ENCODE measurements around the gene WBP1L. TPM values are rescaled to one million over a fixed set of nuclear protein-coding genes. Genes with fewer than 3 reads are reported as not detected.

WBP1L gene
- polyA plus RNA-seq, 1 donor from 2014 or later = 20.8 TPM

- H2AFZ ChIP-seq (ENCODE audit: low read depth, low read length) = no peak overlapping the region
- H3K4me2 ChIP-seq (ENCODE audit: low read length) = no peak overlapping the region
- no peak overlapping the region for H3K4me3 ChIP-seq (ENCODE audit: low read length)
- no peak for TF ChIP-seq MXI1 (conservative IDR thresholded peaks at IDR 0.05; ENCODE audit: poor library complexity, severe bottlenecking)
- TF ChIP-seq, protein P1, sequence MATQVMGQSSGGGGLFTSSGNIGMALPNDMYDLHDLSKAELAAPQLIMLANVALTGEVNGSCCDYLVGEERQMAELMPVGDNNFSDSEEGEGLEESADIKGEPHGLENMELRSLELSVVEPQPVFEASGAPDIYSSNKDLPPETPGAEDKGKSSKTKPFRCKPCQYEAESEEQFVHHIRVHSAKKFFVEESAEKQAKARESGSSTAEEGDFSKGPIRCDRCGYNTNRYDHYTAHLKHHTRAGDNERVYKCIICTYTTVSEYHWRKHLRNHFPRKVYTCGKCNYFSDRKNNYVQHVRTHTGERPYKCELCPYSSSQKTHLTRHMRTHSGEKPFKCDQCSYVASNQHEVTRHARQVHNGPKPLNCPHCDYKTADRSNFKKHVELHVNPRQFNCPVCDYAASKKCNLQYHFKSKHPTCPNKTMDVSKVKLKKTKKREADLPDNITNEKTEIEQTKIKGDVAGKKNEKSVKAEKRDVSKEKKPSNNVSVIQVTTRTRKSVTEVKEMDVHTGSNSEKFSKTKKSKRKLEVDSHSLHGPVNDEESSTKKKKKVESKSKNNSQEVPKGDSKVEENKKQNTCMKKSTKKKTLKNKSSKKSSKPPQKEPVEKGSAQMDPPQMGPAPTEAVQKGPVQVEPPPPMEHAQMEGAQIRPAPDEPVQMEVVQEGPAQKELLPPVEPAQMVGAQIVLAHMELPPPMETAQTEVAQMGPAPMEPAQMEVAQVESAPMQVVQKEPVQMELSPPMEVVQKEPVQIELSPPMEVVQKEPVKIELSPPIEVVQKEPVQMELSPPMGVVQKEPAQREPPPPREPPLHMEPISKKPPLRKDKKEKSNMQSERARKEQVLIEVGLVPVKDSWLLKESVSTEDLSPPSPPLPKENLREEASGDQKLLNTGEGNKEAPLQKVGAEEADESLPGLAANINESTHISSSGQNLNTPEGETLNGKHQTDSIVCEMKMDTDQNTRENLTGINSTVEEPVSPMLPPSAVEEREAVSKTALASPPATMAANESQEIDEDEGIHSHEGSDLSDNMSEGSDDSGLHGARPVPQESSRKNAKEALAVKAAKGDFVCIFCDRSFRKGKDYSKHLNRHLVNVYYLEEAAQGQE (IDR thresholded peaks at IDR 0.05; ENCODE audit: borderline replicate concordance) = no peak
- no peak for TF ChIP-seq RAD21 (conservative IDR thresholded peaks at IDR 0.05)
- no peak for TF ChIP-seq TAF1 (IDR thresholded peaks at IDR 0.05; ENCODE audit: low read depth)
- no peak for TF ChIP-seq SMC3 (conservative IDR thresholded peaks at IDR 0.05; ENCODE audit: poor library complexity)
- TF ChIP-seq EP300 (conservative IDR thresholded peaks at IDR 0.05; ENCODE audit: poor library complexity, severe bottlenecking) = no peak
- no peak for TF ChIP-seq EZH2 (IDR thresholded peaks at IDR 0.05; ENCODE audit: borderline replicate concordance, insufficient read depth, low read length, poor library complexity, severe bottlenecking)
- no peak for TF ChIP-seq POLR2AphosphoS5 (IDR thresholded peaks at IDR 0.05)
- TF ChIP-seq, protein P2, sequence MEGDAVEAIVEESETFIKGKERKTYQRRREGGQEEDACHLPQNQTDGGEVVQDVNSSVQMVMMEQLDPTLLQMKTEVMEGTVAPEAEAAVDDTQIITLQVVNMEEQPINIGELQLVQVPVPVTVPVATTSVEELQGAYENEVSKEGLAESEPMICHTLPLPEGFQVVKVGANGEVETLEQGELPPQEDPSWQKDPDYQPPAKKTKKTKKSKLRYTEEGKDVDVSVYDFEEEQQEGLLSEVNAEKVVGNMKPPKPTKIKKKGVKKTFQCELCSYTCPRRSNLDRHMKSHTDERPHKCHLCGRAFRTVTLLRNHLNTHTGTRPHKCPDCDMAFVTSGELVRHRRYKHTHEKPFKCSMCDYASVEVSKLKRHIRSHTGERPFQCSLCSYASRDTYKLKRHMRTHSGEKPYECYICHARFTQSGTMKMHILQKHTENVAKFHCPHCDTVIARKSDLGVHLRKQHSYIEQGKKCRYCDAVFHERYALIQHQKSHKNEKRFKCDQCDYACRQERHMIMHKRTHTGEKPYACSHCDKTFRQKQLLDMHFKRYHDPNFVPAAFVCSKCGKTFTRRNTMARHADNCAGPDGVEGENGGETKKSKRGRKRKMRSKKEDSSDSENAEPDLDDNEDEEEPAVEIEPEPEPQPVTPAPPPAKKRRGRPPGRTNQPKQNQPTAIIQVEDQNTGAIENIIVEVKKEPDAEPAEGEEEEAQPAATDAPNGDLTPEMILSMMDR (IDR thresholded peaks at IDR 0.05; ENCODE audit: poor library complexity, severe bottlenecking) = no peak
- no peaks in the 10 kb centered on the region for H3K27me3 ChIP-seq (ENCODE audit: insufficient read depth, low read depth, low read length)
- H3K9me3 ChIP-seq (ENCODE audit: low read length) = no peaks in the 10 kb centered on the region
- H4K20me1 ChIP-seq (ENCODE audit: insufficient read depth) = no peaks in the 10 kb centered on the region
- H3K79me2 ChIP-seq (replicated peaks; ENCODE audit: insufficient read depth, low read length) = no peaks in the 10 kb centered on the region
- no peaks in the 10 kb centered on the region for H3K9me2 ChIP-seq (ENCODE audit: insufficient read depth, low read length)
- H3K9ac ChIP-seq (ENCODE audit: low read length) = no peak overlapping the region
- no peak overlapping the region for H3K27ac ChIP-seq (ENCODE audit: low read length)
- no peaks in the 10 kb centered on the region for H3F3A ChIP-seq (ENCODE audit: insufficient read depth, low read length, poor library complexity, severe bottlenecking)
- H3K36me3 ChIP-seq (ENCODE audit: insufficient read depth, low read length) = no peaks in the 10 kb centered on the region
Observed at GRCh38 chr10:102791754-102792395, 48.1 kb downstream of the WBP1L start.

DNA sequence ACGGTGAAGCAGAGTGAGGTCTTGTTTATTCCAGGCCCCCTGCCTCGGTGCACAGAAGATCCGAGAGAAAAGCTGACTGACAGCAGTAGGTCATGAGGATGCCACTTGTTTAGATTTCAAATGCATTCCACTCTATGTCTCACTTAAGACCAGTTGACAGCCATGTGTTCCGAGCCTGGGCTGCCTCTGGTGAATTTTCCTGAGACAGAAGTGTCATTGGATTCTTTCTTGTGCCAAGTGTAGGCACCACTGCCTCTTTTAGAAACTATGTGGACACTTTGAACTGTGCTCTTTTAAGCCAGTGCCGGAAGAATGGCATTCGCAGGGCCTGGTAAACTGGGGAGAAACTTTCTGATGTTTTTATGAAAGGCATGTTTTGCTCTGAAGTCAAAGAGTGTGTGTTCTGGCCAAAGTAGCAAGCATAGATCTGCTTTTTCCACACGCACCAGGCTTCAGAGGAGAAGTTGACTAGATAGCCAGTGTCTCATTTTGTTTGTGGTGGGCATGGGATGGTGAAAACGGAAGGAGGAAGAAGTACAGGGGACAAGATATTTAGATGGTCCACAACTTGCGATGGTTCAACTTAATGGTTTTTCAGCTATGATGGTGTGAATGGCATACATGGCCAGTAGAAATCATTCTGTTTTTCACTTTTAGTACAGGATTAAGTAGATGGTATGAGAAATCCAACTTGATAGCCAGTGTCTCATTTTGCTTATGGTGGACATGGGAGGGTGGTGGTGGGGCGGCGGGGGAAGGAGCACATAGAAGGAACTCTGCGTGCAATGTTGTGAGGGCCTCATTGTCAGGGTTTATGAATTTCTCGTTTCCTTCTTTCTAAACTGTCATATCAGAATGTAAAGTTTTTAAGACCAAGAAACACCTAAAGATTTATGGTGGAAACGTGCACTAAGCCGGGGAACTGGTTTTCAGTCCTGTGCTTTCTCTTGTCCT lies 52.0 kb downstream of the WBP1L start:
- Histone ChIP-seq H2AFZ (ENCODE audit: low read depth, low read length) (no peak overlapping the region), H3K4me3 (ENCODE audit: low read length) (no peak overlapping the region), H3K9ac (ENCODE audit: low read length) (no peak overlapping the region), H4K20me1 (ENCODE audit: insufficient read depth) (no peaks in the 10 kb centered on the region), H3K4me2 (ENCODE audit: low read length) (no peak overlapping the region), H3K9me2 (ENCODE audit: insufficient read depth, low read length) (no peaks in the 10 kb centered on the region), H3K79me2 (replicated peaks; ENCODE audit: insufficient read depth, low read length) (no peaks in the 10 kb centered on the region), H3K27me3 (ENCODE audit: insufficient read depth, low read depth, low read length) (no peaks in the 10 kb centered on the region), H3K36me3 (ENCODE audit: insufficient read depth, low read length) (no peaks in the 10 kb centered on the region), H3K27ac (ENCODE audit: low read length) (no peak overlapping the region), H3K9me3 (ENCODE audit: low read length) (no peaks in the 10 kb centered on the region), H3F3A (ENCODE audit: insufficient read depth, low read length, poor library complexity, severe bottlenecking) (no peaks in the 10 kb centered on the region)
- TF ChIP-seq, protein P1 (IDR thresholded peaks at IDR 0.05; ENCODE audit: borderline replicate concordance) = no peak
- TF ChIP-seq TAF1 (IDR thresholded peaks at IDR 0.05; ENCODE audit: low read depth) = no peak
- no peak for TF ChIP-seq SMC3 (conservative IDR thresholded peaks at IDR 0.05; ENCODE audit: poor library complexity)
- no peak for TF ChIP-seq EP300 (conservative IDR thresholded peaks at IDR 0.05; ENCODE audit: poor library complexity, severe bottlenecking)
- TF ChIP-seq POLR2AphosphoS5 (IDR thresholded peaks at IDR 0.05) = no peak
- no peak for TF ChIP-seq RAD21 (conservative IDR thresholded peaks at IDR 0.05)
- TF ChIP-seq, protein P2 (IDR thresholded peaks at IDR 0.05; ENCODE audit: poor library complexity, severe bottlenecking) = no peak
- no peak for TF ChIP-seq MXI1 (conservative IDR thresholded peaks at IDR 0.05; ENCODE audit: poor library complexity, severe bottlenecking)
